ENCODE data around the gene INSM2.

The INSM2 gene

DNA sequence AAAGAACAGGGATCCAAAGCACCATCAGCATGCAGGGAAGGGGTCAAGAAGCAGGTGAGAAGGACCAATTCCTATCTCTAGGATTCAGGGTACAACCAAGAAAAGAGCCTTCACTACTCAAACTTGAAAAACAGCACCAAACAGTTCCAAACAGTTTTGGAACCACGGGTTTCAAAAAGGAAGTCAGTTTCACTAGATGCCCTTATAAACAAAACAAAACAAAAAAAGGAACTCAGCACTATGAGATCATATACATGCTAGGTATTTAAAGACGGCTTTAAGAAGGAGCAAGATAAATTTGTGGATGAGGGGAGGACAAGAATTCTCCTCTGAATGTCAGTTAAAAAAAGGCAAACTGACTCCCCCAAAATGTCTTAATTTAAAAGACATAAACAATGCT, 6.0 kb downstream of the INSM2 start:
- H3K4me3 ChIP-seq (ENCODE audit: low read depth, low read length) = no peak overlapping the region
- TF ChIP-seq, protein P1, sequence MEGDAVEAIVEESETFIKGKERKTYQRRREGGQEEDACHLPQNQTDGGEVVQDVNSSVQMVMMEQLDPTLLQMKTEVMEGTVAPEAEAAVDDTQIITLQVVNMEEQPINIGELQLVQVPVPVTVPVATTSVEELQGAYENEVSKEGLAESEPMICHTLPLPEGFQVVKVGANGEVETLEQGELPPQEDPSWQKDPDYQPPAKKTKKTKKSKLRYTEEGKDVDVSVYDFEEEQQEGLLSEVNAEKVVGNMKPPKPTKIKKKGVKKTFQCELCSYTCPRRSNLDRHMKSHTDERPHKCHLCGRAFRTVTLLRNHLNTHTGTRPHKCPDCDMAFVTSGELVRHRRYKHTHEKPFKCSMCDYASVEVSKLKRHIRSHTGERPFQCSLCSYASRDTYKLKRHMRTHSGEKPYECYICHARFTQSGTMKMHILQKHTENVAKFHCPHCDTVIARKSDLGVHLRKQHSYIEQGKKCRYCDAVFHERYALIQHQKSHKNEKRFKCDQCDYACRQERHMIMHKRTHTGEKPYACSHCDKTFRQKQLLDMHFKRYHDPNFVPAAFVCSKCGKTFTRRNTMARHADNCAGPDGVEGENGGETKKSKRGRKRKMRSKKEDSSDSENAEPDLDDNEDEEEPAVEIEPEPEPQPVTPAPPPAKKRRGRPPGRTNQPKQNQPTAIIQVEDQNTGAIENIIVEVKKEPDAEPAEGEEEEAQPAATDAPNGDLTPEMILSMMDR (IDR thresholded peaks at IDR 0.05; ENCODE audit: control insufficient read depth, extremely low read depth, insufficient read depth) = no peak
- DNase-seq (ENCODE audit: low read depth) = no peak

DNA sequence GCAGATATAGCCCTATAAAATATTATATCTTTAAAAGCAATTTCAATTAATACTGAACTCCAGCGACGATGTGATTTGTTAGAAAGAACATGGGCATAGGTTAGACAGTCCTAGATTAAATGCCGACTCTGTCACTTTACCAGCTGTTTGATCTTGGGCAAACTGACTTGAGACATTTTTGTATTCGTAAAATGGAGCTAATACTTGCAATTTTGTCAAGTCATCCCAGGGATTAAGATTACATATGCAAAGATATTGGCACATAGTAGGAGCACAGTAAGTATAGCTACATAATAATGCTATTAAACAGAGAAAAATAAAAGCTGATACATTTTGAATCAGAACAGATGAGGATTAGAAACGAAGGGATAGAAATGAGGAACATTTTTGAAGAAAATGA, 9.0 kb downstream of the INSM2 start:
- no peak overlapping the region for H3K4me3 ChIP-seq (ENCODE audit: low read depth, low read length)
- no peak for DNase-seq (ENCODE audit: low read depth)
- TF ChIP-seq, protein P1 (IDR thresholded peaks at IDR 0.05; ENCODE audit: control insufficient read depth, extremely low read depth, insufficient read depth) = no peak

DNA sequence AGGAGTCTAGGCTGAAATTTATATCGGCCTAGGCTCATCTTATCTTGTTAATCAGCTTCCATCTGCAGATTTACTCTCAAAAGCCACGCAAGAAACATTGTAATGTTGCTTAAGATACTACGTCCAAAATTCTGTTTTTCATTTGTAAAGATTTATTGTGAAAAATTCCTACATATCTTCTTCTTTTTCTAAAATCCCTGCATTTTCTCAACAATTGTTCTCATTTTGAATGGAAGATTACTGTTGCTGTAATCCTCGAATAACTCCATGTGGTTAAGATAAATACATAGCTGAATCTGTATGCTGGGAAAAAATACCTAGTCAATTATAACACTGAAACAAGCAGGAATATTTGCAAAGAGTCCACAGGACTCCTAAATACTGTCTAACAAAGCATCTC, 15.6 kb downstream of the INSM2 start:
- no peak for DNase-seq (ENCODE audit: low read depth)
- TF ChIP-seq, protein P1 (IDR thresholded peaks at IDR 0.05; ENCODE audit: control insufficient read depth, extremely low read depth, insufficient read depth) = no peak
- H3K4me3 ChIP-seq (ENCODE audit: low read depth, low read length) = no peak overlapping the region

DNA sequence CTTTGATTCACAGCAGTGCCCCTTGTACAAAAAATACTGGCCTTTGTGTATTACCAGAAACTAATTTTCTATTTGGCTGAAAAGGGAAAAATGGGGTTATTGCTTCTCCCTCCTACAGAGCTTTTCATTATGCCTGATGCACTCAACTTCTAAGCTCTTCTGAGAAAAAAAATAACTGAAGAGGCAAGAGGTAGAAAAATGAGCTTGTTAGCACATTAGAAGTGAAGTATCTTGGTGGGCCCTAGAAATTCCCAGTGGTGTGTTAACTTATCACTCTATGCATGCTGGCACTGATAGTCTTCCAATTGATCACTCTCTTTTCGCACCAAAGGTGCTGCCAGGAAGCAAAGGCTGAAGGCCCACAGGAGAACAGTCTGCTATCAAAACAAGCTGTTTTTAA, 17.1 kb downstream of the INSM2 start:
- DNase-seq (ENCODE audit: low read depth) = no peak
- TF ChIP-seq, protein P1 (IDR thresholded peaks at IDR 0.05; ENCODE audit: control insufficient read depth, extremely low read depth, insufficient read depth) = no peak
- no peak overlapping the region for H3K4me3 ChIP-seq (ENCODE audit: low read depth, low read length)

DNA sequence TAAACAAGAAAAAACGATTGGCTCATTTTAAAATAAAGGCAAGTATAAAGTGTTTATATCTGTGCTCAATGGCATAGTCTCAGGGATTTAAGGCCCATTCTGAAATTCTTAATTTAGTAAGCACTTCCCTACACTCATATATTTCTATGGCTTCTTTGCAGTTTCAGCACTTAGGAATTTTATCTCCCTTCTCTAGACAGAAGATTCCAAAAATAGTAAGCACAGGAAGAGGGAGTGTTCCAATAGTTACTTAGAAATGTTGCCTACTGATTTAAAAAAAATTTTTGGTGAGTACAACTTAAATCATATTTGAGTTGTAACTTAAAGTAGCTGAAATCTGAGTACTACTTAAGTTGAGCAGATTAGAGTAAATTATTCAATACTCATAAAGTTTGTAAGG, 19.8 kb downstream of the INSM2 start:
- no peak for DNase-seq (ENCODE audit: low read depth)
- TF ChIP-seq, protein P1 (IDR thresholded peaks at IDR 0.05; ENCODE audit: control insufficient read depth, extremely low read depth, insufficient read depth) = no peak
- H3K4me3 ChIP-seq (ENCODE audit: low read depth, low read length) = no peak overlapping the region

DNA sequence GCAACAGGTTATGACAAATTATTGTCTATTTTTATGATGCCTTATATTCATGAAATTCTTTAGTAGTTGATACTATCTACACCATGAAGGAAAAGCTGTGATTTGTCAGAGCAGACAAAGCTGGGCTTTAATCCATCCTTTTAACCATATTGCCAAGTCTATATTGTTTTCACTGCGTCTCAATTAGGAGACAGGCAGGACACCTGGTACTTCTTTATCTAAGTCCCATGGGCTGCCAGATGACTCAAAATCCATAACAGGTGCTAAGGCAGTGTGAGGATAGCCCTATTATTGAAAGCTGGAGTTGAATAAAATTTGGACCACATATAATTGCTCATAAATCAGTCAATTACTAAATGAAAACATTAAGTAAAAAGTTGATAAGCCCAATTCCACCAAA, 22.6 kb downstream of the INSM2 start:
- H3K4me3 ChIP-seq (ENCODE audit: low read depth, low read length) = no peak overlapping the region
- TF ChIP-seq, protein P1 (IDR thresholded peaks at IDR 0.05; ENCODE audit: control insufficient read depth, extremely low read depth, insufficient read depth) = no peak
- DNase-seq (ENCODE audit: low read depth) = no peak

DNA sequence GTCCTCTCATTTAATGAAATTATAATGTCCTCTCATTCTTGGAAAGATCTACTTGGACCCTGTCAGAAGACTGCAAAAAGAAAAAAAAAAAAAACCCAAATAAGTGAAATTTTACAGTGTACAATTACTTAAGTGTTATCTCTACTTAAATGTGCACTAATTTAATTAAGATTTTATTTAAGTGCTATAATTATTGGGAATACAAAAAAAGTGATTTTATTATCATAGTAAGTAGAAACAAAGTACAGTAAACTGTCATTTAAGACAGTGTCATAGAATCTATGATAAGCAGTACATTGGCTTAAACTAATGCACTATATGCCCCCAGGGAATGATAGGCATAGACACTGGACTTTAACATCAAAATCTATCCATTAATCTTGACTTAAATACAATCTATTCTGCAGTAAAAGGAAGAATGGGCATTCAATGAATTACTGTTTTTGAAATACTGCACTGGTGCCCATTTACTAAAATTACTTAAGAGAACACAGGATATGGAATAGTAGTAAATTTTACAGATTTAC, 23.3 kb downstream of the INSM2 start:
- DNase-seq (ENCODE audit: low read depth) = no peak
- TF ChIP-seq, protein P1 (IDR thresholded peaks at IDR 0.05; ENCODE audit: control insufficient read depth, extremely low read depth, insufficient read depth) = no peak
- H3K4me3 ChIP-seq (ENCODE audit: low read depth, low read length) = no peak overlapping the region

Measured in LNCaP clone FGC (cell line).